ENCODE data around the gene ZNF207.

- TF ChIP-seq, protein P1, sequence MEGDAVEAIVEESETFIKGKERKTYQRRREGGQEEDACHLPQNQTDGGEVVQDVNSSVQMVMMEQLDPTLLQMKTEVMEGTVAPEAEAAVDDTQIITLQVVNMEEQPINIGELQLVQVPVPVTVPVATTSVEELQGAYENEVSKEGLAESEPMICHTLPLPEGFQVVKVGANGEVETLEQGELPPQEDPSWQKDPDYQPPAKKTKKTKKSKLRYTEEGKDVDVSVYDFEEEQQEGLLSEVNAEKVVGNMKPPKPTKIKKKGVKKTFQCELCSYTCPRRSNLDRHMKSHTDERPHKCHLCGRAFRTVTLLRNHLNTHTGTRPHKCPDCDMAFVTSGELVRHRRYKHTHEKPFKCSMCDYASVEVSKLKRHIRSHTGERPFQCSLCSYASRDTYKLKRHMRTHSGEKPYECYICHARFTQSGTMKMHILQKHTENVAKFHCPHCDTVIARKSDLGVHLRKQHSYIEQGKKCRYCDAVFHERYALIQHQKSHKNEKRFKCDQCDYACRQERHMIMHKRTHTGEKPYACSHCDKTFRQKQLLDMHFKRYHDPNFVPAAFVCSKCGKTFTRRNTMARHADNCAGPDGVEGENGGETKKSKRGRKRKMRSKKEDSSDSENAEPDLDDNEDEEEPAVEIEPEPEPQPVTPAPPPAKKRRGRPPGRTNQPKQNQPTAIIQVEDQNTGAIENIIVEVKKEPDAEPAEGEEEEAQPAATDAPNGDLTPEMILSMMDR (tag by site-specific recombination; IDR thresholded peaks at IDR 0.05) = no peak
- no peak for TF ChIP-seq ZBTB1 (tag by site-specific recombination; IDR thresholded peaks at IDR 0.05)
- TF ChIP-seq WT1 (tag by site-specific recombination; IDR thresholded peaks at IDR 0.05) = no peak
Observed at GRCh38 chr17:32348483-32348800, 1.5 kb upstream of the ZNF207 start.
